ENCODE data around the gene CRABP2. TPM values are rescaled to one million over a fixed set of nuclear protein-coding genes. Genes with fewer than 3 reads are reported as not detected.

Gene CRABP2
- total and polyA plus RNA-seq, 2 of the 13 experiments (the other 11 are each of a cell fraction or from before 2014, with no cell fraction given): 0.40 to 0.60 TPM

DNA sequence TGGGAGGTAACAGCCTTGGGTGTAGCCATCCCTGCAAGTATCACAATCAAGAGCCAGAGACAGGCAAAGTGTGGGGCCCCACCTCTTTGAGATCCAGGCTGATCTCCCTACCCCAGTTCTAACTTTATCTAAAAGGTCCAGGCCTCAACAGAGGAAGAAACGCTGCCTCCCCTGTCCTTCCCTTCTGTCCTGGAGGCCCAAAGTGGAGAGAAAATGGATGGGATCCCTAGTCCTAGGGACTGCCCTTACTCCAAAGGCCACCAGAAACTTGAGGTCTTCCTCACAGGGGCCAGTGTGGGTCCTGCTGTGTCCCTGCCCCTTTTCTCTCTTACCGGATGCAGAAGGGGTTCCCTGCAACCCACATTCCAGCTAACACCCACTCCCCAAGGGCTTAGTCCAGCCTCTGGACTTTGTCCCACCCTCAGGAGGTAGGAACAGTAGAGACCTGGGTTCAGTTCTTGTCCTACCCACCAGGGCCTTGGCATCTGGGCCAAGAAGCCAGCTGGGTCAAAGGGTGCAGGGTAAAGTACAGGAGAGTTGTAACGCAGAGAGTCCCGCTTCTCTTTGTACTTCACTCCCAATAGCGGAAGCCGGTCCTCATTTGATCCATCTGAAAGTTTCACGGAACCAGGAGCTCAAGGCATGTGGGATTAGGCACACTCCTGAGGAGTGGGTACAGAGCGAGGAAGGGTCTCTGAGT is 44.2 kb upstream of the CRABP2 start (continued):
- TF ChIP-seq BORCS8-MEF2B (CRISPR knock-in tag; IDR thresholded peaks at IDR 0.05) (0 out of 2 replicates have a peak, but pooled peaks have one; percentile 7), ZNF333 (CRISPR knock-in tag; IDR thresholded peaks at IDR 0.05; ENCODE audit: borderline replicate concordance) (no peak), ZNF17 (CRISPR knock-in tag; IDR thresholded peaks at IDR 0.05) (no peak), ZNF703 (CRISPR knock-in tag; IDR thresholded peaks at IDR 0.05; ENCODE audit: borderline replicate concordance) (no peak), ZKSCAN5 (CRISPR knock-in tag; IDR thresholded peaks at IDR 0.05) (no peak), ZNF263 (CRISPR knock-in tag; IDR thresholded peaks at IDR 0.05) (no peak; the same call in 1 of the 2 replicates), KLF12 (CRISPR knock-in tag; IDR thresholded peaks at IDR 0.05; ENCODE audit: borderline replicate concordance) (no peak), ZNF749 (CRISPR knock-in tag; IDR thresholded peaks at IDR 0.05; ENCODE audit: borderline replicate concordance) (no peak), ZNF496 (CRISPR knock-in tag; IDR thresholded peaks at IDR 0.05; ENCODE audit: insufficient replicate concordance) (no peak), NR3C1 (CRISPR knock-in tag; IDR thresholded peaks at IDR 0.05) (no peak), ZNF557 (CRISPR knock-in tag; IDR thresholded peaks at IDR 0.05) (no peak), ZC3H4 (CRISPR knock-in tag; IDR thresholded peaks at IDR 0.05; ENCODE audit: borderline replicate concordance) (no peak), ZNF577 (CRISPR knock-in tag; IDR thresholded peaks at IDR 0.05; ENCODE audit: borderline replicate concordance, low read depth) (no peak), ZBTB38 (CRISPR knock-in tag; IDR thresholded peaks at IDR 0.05) (no peak), EEA1 (CRISPR knock-in tag; IDR thresholded peaks at IDR 0.05; ENCODE audit: borderline replicate concordance) (no peak), ATRX (CRISPR knock-in tag; IDR thresholded peaks at IDR 0.05; ENCODE audit: borderline replicate concordance) (no peak), TBP (CRISPR knock-in tag; IDR thresholded peaks at IDR 0.05) (no peak), MAFG (CRISPR knock-in tag; IDR thresholded peaks at IDR 0.05) (no peak)
- TF ChIP-seq, protein P1, sequence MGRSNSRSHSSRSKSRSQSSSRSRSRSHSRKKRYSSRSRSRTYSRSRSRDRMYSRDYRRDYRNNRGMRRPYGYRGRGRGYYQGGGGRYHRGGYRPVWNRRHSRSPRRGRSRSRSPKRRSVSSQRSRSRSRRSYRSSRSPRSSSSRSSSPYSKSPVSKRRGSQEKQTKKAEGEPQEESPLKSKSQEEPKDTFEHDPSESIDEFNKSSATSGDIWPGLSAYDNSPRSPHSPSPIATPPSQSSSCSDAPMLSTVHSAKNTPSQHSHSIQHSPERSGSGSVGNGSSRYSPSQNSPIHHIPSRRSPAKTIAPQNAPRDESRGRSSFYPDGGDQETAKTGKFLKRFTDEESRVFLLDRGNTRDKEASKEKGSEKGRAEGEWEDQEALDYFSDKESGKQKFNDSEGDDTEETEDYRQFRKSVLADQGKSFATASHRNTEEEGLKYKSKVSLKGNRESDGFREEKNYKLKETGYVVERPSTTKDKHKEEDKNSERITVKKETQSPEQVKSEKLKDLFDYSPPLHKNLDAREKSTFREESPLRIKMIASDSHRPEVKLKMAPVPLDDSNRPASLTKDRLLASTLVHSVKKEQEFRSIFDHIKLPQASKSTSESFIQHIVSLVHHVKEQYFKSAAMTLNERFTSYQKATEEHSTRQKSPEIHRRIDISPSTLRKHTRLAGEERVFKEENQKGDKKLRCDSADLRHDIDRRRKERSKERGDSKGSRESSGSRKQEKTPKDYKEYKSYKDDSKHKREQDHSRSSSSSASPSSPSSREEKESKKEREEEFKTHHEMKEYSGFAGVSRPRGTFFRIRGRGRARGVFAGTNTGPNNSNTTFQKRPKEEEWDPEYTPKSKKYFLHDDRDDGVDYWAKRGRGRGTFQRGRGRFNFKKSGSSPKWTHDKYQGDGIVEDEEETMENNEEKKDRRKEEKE (IDR thresholded peaks at IDR 0.05): no peak
- TF ChIP-seq, protein P2, sequence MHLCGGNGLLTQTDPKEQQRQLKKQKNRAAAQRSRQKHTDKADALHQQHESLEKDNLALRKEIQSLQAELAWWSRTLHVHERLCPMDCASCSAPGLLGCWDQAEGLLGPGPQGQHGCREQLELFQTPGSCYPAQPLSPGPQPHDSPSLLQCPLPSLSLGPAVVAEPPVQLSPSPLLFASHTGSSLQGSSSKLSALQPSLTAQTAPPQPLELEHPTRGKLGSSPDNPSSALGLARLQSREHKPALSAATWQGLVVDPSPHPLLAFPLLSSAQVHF (CRISPR knock-in tag; IDR thresholded peaks at IDR 0.05): no peak
- TF ChIP-seq, protein P3, sequence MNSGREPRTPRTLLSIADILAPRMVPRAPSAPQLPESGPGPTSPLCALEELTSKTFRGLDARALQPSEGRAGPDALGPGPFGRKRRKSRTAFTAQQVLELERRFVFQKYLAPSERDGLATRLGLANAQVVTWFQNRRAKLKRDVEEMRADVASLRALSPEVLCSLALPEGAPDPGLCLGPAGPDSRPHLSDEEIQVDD (CRISPR knock-in tag; IDR thresholded peaks at IDR 0.05; ENCODE audit: borderline replicate concordance): no peak
- TF ChIP-seq, protein P4, sequence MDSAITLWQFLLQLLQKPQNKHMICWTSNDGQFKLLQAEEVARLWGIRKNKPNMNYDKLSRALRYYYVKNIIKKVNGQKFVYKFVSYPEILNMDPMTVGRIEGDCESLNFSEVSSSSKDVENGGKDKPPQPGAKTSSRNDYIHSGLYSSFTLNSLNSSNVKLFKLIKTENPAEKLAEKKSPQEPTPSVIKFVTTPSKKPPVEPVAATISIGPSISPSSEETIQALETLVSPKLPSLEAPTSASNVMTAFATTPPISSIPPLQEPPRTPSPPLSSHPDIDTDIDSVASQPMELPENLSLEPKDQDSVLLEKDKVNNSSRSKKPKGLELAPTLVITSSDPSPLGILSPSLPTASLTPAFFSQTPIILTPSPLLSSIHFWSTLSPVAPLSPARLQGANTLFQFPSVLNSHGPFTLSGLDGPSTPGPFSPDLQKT (CRISPR knock-in tag; IDR thresholded peaks at IDR 0.05; ENCODE audit: borderline replicate concordance): no peak
- TF ChIP-seq, protein P5, sequence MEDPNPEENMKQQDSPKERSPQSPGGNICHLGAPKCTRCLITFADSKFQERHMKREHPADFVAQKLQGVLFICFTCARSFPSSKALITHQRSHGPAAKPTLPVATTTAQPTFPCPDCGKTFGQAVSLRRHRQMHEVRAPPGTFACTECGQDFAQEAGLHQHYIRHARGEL (CRISPR knock-in tag; IDR thresholded peaks at IDR 0.05): no peak
- TF ChIP-seq, protein P6, sequence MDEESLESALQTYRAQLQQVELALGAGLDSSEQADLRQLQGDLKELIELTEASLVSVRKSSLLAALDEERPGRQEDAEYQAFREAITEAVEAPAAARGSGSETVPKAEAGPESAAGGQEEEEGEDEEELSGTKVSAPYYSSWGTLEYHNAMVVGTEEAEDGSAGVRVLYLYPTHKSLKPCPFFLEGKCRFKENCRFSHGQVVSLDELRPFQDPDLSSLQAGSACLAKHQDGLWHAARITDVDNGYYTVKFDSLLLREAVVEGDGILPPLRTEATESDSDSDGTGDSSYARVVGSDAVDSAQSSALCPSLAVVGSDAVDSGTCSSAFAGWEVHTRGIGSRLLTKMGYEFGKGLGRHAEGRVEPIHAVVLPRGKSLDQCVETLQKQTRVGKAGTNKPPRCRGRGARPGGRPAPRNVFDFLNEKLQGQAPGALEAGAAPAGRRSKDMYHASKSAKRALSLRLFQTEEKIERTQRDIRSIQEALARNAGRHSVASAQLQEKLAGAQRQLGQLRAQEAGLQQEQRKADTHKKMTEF (CRISPR knock-in tag; IDR thresholded peaks at IDR 0.05): no peak
